CD4-positive, alpha-beta T cell treated with Interleukin-2 at 100 ng/mL for 4 hours (primary cell): Measurements from ENCODE around the gene MRPL37.
"Not testable (repeated sequence)": the region's sequence is repeated elsewhere in the genome, so short reads cannot be mapped to it uniquely, and the experiment has no call there.

Experiments
- DNase-seq: peaks from one replicate; pipeline ENCODE4 v3.0.0-alpha.2; 2020; ENCODE audit warnings: low spot score

Gene MRPL37

GRCh38 chr1:54220004-54220811 lies 20.2 kb downstream of the MRPL37 start:
- DNase-seq: no peak

GRCh38 chr1:54221113-54221834 lies 21.3 kb downstream of the MRPL37 start:
- no peak for DNase-seq

GRCh38 chr1:54221867-54222484 lies 22.0 kb downstream of the MRPL37 start:
- no peak for DNase-seq

- DNase-seq: no peak
Observed at GRCh38 chr1:54222711-54223110, 22.7 kb downstream of the MRPL37 start.

- DNase-seq: no peak
Observed at GRCh38 chr1:54223441-54224202, 23.7 kb downstream of the MRPL37 start.

GRCh38 chr1:54224233-54224632 lies 24.3 kb downstream of the MRPL37 start:
- no peak for DNase-seq

GRCh38 chr1:54225378-54225777 lies 25.4 kb downstream of the MRPL37 start:
- no peak for DNase-seq

GRCh38 chr1:54225986-54226559 lies 26.1 kb downstream of the MRPL37 start:
- DNase-seq: no peak

GRCh38 chr1:54227091-54227602 lies 27.2 kb downstream of the MRPL37 start:
- no peak for DNase-seq

- DNase-seq: no peak
Observed at GRCh38 chr1:54227891-54228310, 27.9 kb downstream of the MRPL37 start.

GRCh38 chr1:54228638-54229079 lies 28.7 kb downstream of the MRPL37 start:
- DNase-seq: no peak

GRCh38 chr1:54229281-54229891 lies 29.4 kb downstream of the MRPL37 start:
- peak; percentile 20 for DNase-seq

GRCh38 chr1:54230507-54231339 lies 30.8 kb downstream of the MRPL37 start:
- peak; percentile 26 for DNase-seq

GRCh38 chr1:54233196-54233595 lies 33.2 kb downstream of the MRPL37 start:
- not testable (repeated sequence) for DNase-seq

GRCh38 chr1:54234284-54234683 lies 34.3 kb downstream of the MRPL37 start:
- DNase-seq: no peak

GRCh38 chr1:54237586-54237985 lies 37.6 kb downstream of the MRPL37 start:
- no peak for DNase-seq

GRCh38 chr1:54238353-54239034 lies 38.5 kb downstream of the MRPL37 start:
- no peak for DNase-seq

GRCh38 chr1:54239035-54239383 lies 39.0 kb downstream of the MRPL37 start:
- no peak for DNase-seq

GRCh38 chr1:54239631-54240031 lies 39.7 kb downstream of the MRPL37 start:
- DNase-seq: no peak
